Measurements from ENCODE around the gene KCNH6. TPM values are rescaled to one million over a fixed set of nuclear protein-coding genes. Genes with fewer than 3 reads are reported as not detected.

KCNH6 gene
- total RNA-seq, 2 experiments from 2014 or later: not detected

- ATAC-seq (ENCODE audit: low read depth) (no peak), DNase-seq (no peak)
- Mint-ChIP-seq H3K27ac (peak overlapping the region; percentile 97), H3K9me3 (no peaks in the 10 kb centered on the region), H3K4me1 (peaks cover 25% of the 10 kb centered on the region), H3K27me3 (no peaks in the 10 kb centered on the region), H3K4me3 (peak overlapping the region; percentile 90), H3K36me3 (peaks cover 24% of the 10 kb centered on the region)
- POLR2A ChIA-PET: interaction anchor here (0.6 to 2.8 kb wide), 11 partner anchors 9 to 500 kb away, joined by 3 to 15 read pairs (median 4); partner anchors contain the start of genes MAP3K3 and TACO1
Measured at GRCh38 chr17:63550817-63551639, 27.9 kb downstream of the KCNH6 start.

GRCh38 chr17:63552211-63552610, 29.1 kb downstream of the KCNH6 start:
- Mint-ChIP-seq H3K9me3 (no peaks in the 10 kb centered on the region), H3K4me3 (peak overlapping the region; percentile 90), H3K27me3 (no peaks in the 10 kb centered on the region), H3K4me1 (peaks cover 30% of the 10 kb centered on the region), H3K36me3 (peaks cover 32% of the 10 kb centered on the region), H3K27ac (peak overlapping the region; percentile 7)
- DNase-seq (no peak), ATAC-seq (ENCODE audit: low read depth) (no peak)
- POLR2A ChIA-PET: interaction anchor here (0.9 to 2.7 kb wide), 3 partner anchors 49 to 127 kb away, joined by 4 to 15 read pairs (median 4); partner anchors contain the start of gene TACO1

- Mint-ChIP-seq H3K4me1 (peaks cover 34% of the 10 kb centered on the region), H3K27ac (no peak overlapping the region), H3K9me3 (no peaks in the 10 kb centered on the region), H3K27me3 (no peaks in the 10 kb centered on the region), H3K4me3 (no peak overlapping the region), H3K36me3 (peaks cover 36% of the 10 kb centered on the region)
- ATAC-seq (ENCODE audit: low read depth) (no peak), DNase-seq (no peak)
- POLR2A ChIA-PET: interaction anchor here (0.6 kb wide), 2 partner anchors 31 to 89 kb away, joined by 4 read pairs; no protein-coding TSS in a partner anchor
Measured at GRCh38 chr17:63555500-63556156, 32.5 kb downstream of the KCNH6 start.

DNA sequence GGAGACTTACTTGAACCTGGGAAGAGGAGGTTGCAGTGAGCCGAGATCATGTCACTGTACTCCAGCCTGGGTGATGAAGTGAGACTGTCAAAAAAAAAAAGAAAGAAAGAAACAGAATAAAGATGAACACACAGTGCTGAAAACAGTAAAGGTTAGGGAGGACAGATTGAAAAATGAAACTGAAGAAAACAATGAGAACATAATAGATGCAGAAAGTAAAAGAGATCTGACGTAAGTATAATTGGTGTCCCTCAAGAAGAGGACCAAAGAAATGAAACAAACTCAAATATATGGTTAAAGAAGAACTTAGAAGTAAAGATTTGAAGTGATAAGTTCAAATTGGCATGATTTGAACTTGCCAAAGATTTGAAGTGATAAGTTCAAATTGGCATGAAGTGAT, 34.3 kb downstream of the KCNH6 start:
- Mint-ChIP-seq H3K27me3 (no peaks in the 10 kb centered on the region), H3K4me1 (peaks cover 29% of the 10 kb centered on the region), H3K27ac (no peak overlapping the region), H3K36me3 (peaks cover 30% of the 10 kb centered on the region), H3K9me3 (no peaks in the 10 kb centered on the region), H3K4me3 (no peak overlapping the region)
- no peak for ATAC-seq (ENCODE audit: low read depth)
- DNase-seq: no peak
- POLR2A ChIA-PET: no interaction called here

- H3K27ac Mint-ChIP-seq: no peak overlapping the region
- H3K9me3 Mint-ChIP-seq: no peaks in the 10 kb centered on the region
- H3K36me3 Mint-ChIP-seq: peaks cover 28% of the 10 kb centered on the region
- POLR2A ChIA-PET: interaction anchor here (0.6 kb wide), 1 partner anchor 569 kb away, joined by 3 read pairs; no protein-coding TSS in a partner anchor
- DNase-seq: no peak
- H3K4me3 Mint-ChIP-seq: no peak overlapping the region
- H3K4me1 Mint-ChIP-seq: peaks cover 27% of the 10 kb centered on the region
- no peaks in the 10 kb centered on the region for H3K27me3 Mint-ChIP-seq
- no peak for ATAC-seq (ENCODE audit: low read depth)
Measured at GRCh38 chr17:63558441-63558840, 35.3 kb downstream of the KCNH6 start.

- Mint-ChIP-seq H3K36me3 (peaks cover 14% of the 10 kb centered on the region), H3K27ac (no peak overlapping the region), H3K27me3 (no peaks in the 10 kb centered on the region), H3K4me1 (peaks cover 14% of the 10 kb centered on the region), H3K9me3 (no peaks in the 10 kb centered on the region), H3K4me3 (no peak overlapping the region)
- POLR2A ChIA-PET: no interaction called here
- DNase-seq (no peak), ATAC-seq (ENCODE audit: low read depth) (no peak)
Measured at GRCh38 chr17:63561819-63562218, 38.7 kb downstream of the KCNH6 start.

DNA sequence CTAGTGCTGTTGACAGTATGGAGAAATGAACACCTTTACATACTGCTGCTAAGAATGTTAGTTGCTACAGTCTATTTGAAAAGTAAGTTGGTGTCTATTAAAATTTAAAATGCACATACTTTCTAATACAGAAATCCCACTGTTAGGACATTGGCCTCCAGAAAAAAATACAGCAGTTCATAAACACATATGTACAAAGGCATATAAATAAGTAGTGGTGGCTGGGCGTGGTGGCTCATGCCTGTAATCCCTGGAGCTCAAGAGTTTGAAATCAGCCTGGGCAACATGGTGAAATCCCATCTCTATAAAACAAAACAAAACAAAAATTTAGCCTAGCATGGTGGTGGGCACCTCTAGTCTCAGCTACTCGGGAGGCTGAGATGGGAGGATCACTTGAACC, 40.2 kb downstream of the KCNH6 start:
- ATAC-seq (ENCODE audit: low read depth): no peak
- H3K4me3 Mint-ChIP-seq: no peak overlapping the region
- no peaks in the 10 kb centered on the region for H3K9me3 Mint-ChIP-seq
- DNase-seq: no peak
- H3K36me3 Mint-ChIP-seq: peaks cover 7% of the 10 kb centered on the region
- no peaks in the 10 kb centered on the region for H3K27me3 Mint-ChIP-seq
- no peak overlapping the region for H3K27ac Mint-ChIP-seq
- peaks cover 7% of the 10 kb centered on the region for H3K4me1 Mint-ChIP-seq
- POLR2A ChIA-PET: no interaction called here

GRCh38 chr17:63564562-63564961, 41.4 kb downstream of the KCNH6 start:
- Mint-ChIP-seq H3K27ac (no peak overlapping the region), H3K4me3 (no peak overlapping the region), H3K36me3 (peaks cover 13% of the 10 kb centered on the region), H3K27me3 (no peaks in the 10 kb centered on the region), H3K4me1 (peaks cover 11% of the 10 kb centered on the region), H3K9me3 (no peaks in the 10 kb centered on the region)
- POLR2A ChIA-PET: no interaction called here
- ATAC-seq (ENCODE audit: low read depth): no peak
- DNase-seq: no peak

- ATAC-seq (ENCODE audit: low read depth) (no peak), DNase-seq (no peak)
- H3K4me1 Mint-ChIP-seq: peaks cover 14% of the 10 kb centered on the region
- no peak overlapping the region for H3K4me3 Mint-ChIP-seq
- POLR2A ChIA-PET: interaction anchor here (0.7 to 1.3 kb wide), 2 partner anchors 16 to 17 kb away, joined by 3 read pairs; partner anchors contain the start of gene DCAF7
- H3K36me3 Mint-ChIP-seq: peaks cover 13% of the 10 kb centered on the region
- no peaks in the 10 kb centered on the region for H3K9me3 Mint-ChIP-seq
- no peak overlapping the region for H3K27ac Mint-ChIP-seq
- H3K27me3 Mint-ChIP-seq: no peaks in the 10 kb centered on the region
Measured at GRCh38 chr17:63567229-63567628, 44.1 kb downstream of the KCNH6 start.

DNA sequence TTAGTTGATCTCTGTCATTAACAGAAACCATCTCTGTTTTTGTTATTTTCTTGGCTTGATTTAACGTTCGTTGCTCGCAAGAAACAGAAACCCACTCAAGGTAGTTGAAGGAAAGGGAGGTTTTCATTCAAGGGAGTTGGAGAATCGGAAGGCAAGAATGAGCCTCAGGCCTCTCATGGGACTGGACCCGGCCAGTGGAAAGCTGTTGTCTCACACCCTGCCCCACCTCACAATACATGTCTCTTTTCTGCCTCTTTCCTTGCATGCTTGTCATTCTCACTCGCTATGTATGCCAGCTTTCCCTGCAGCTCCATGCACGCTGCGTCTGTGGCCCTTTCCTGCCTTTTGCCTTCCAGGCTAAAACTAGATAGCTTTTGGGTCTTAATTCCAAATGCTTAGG, 45.4 kb downstream of the KCNH6 start:
- peaks cover 11% of the 10 kb centered on the region for H3K4me1 Mint-ChIP-seq
- H3K9me3 Mint-ChIP-seq: no peaks in the 10 kb centered on the region
- POLR2A ChIA-PET: no interaction called here
- H3K27ac Mint-ChIP-seq: no peak overlapping the region
- DNase-seq: no peak
- peaks cover 10% of the 10 kb centered on the region for H3K36me3 Mint-ChIP-seq
- no peaks in the 10 kb centered on the region for H3K27me3 Mint-ChIP-seq
- ATAC-seq (ENCODE audit: low read depth): no peak
- H3K4me3 Mint-ChIP-seq: no peak overlapping the region

- peaks cover 16% of the 10 kb centered on the region for H3K4me1 Mint-ChIP-seq
Measured at GRCh38 chr17:63571632-63572310, 48.6 kb downstream of the KCNH6 start.

GRCh38 chr17:63573634-63574033, 50.5 kb downstream of the KCNH6 start:
- DNase-seq: no peak
- Mint-ChIP-seq H3K27ac (no peak overlapping the region), H3K9me3 (no peaks in the 10 kb centered on the region), H3K4me3 (no peak overlapping the region), H3K36me3 (peaks cover 11% of the 10 kb centered on the region), H3K4me1 (peaks cover 14% of the 10 kb centered on the region), H3K27me3 (no peaks in the 10 kb centered on the region)
- ATAC-seq (ENCODE audit: low read depth): no peak
- POLR2A ChIA-PET: no interaction called here

More at GRCh38 chr17:63571632-63572310, 48.6 kb downstream of the KCNH6 start:
- no peak for ATAC-seq (ENCODE audit: low read depth)
- Mint-ChIP-seq H3K27me3 (no peaks in the 10 kb centered on the region), H3K9me3 (no peaks in the 10 kb centered on the region), H3K27ac (no peak overlapping the region), H3K36me3 (peaks cover 14% of the 10 kb centered on the region), H3K4me3 (no peak overlapping the region)
- no peak for DNase-seq
- POLR2A ChIA-PET: no interaction called here

- DNase-seq (no peak), ATAC-seq (ENCODE audit: low read depth) (no peak)
- Mint-ChIP-seq H3K36me3 (peaks cover 22% of the 10 kb centered on the region), H3K27ac (no peak overlapping the region), H3K9me3 (no peaks in the 10 kb centered on the region), H3K4me1 (peaks cover 5% of the 10 kb centered on the region), H3K4me3 (no peak overlapping the region), H3K27me3 (no peaks in the 10 kb centered on the region)
- POLR2A ChIA-PET: no interaction called here
Measured at GRCh38 chr17:63578027-63578768, 55.0 kb downstream of the KCNH6 start.
